HepG2 (cell line): ENCODE data around the gene PPP4C. TPM values are rescaled to one million over a fixed set of nuclear protein-coding genes. Genes with fewer than 3 reads are reported as not detected.

ENCODE experiments used
- ATAC-seq: fragments of 200-7000 bp; cut with Tn5 transposase; 3 replicates; pipeline ENCODE4 v1.9.1; 2020; ENCODE audit warnings: mild to moderate bottlenecking, moderate library complexity
- BruUV-seq: library from RNA; stranded (reverse); fragments of 400-500 nt; replicated peaks from 2 replicates; lab custom pipeline; 2021; lab: Mats Ljungman, UMichigan
- CTCF ChIA-PET: fragments of 300-600 bp; formaldehyde crosslinking; extraction: SDS; loops from one replicate; lab custom pipeline; 2021; ENCODE audit warnings: low total read pairs, inconsistent platforms, low intra/inter-chr PET ratio; lab: Yijun Ruan, JAX
- POLR2A ChIA-PET: fragments of 350-600 bp; sonication (Branson Sonifier 250); formaldehyde crosslinking; loops from one replicate; lab custom pipeline; 2020; ENCODE audit warnings: antibody characterized with exemption, inconsistent platforms; lab: Yijun Ruan, JAX
- DNase-seq: peaks from one replicate; pipeline ENCODE4 v3.0.0-alpha.2; 2015; ENCODE audit warnings: low spot score
- FAIRE-seq: peaks from 3 replicates; lab custom pipeline; 2011; peaks lifted over from hg19 to GRCh38; lab: Jason Lieb, UNC
- H2AFZ ChIP-seq: one replicate; pipeline ENCODE4 v1.6.1; 2011; ENCODE audit warnings: low read length, inconsistent platforms
- H3K27ac ChIP-seq: fragments of 300-600 bp; 3 replicates; pipeline ENCODE4 v1.8.0; 2011; ENCODE audit warnings: mixed run types, mild to moderate bottlenecking, mixed read lengths, low read length, inconsistent platforms; ENCODE audit not compliant: insufficient read depth; ENCODE audit errors: extremely low read length
- H3K27me3 ChIP-seq, 2 experiments: fragments of 200-600 bp in 1 of 2; 2 replicates in 1 of 2; 3 replicates in 1 of 2; pipeline versions ENCODE4 v1.6.0 to v1.8.0; 2011; ENCODE audit warnings: low read length in 2 of 2, mild to moderate bottlenecking in 2 of 2, moderate library complexity in 2 of 2, inconsistent platforms in 1 of 2; ENCODE audit not compliant: insufficient read depth in 2 of 2, control insufficient read depth in 1 of 2
- H3K36me3 ChIP-seq, 2 experiments: fragments of 200-600 bp in 1 of 2; replicated peaks in 1 of 2; 2 replicates in 1 of 2; 3 replicates in 1 of 2; pipeline versions ENCODE4 v1.5.1 to v1.8.0; 2011; ENCODE audit warnings: low read length in 2 of 2, inconsistent platforms in 1 of 2; ENCODE audit not compliant: insufficient read depth in 2 of 2, control insufficient read depth in 1 of 2
- H3K4me1 ChIP-seq: 2 replicates; pipeline ENCODE4 v1.5.1; 2012; ENCODE audit warnings: low read length, inconsistent platforms; ENCODE audit not compliant: insufficient read depth
- H3K4me2 ChIP-seq: 2 replicates; pipeline ENCODE4 v1.6.0; 2011; ENCODE audit warnings: low read depth, low read length, inconsistent platforms
- H3K4me3 ChIP-seq, 3 experiments: fragments of 200-600 bp in 1 of 3; sonication (generic), shearing (Covaris generic) in 1 of 3; replicated peaks in 1 of 3; 2 replicates each; pipeline ENCODE4 v1.5.1; 2011 to 2016; ENCODE audit warnings: low read length in 3 of 3, inconsistent platforms in 2 of 3, low read depth in 2 of 3, mild to moderate bottlenecking in 2 of 3, control low read depth in 1 of 3, mixed read lengths in 1 of 3; ENCODE audit not compliant: insufficient read depth in 1 of 3
- H3K79me2 ChIP-seq: one replicate; pipeline ENCODE4 v1.6.1; 2011; ENCODE audit warnings: low read length, inconsistent platforms; ENCODE audit not compliant: insufficient read depth
- H3K9ac ChIP-seq: 2 replicates; pipeline ENCODE4 v1.6.0; 2011; ENCODE audit warnings: mild to moderate bottlenecking, low read depth, low read length, inconsistent platforms; ENCODE audit not compliant: insufficient read depth
- H3K9me3 ChIP-seq: 2 replicates; pipeline ENCODE4 v1.5.1; 2012; ENCODE audit warnings: mild to moderate bottlenecking, low read length
- H4K20me1 ChIP-seq: 2 replicates; pipeline ENCODE4 v1.6.0; 2011; ENCODE audit warnings: inconsistent platforms, mild to moderate bottlenecking, low read length, moderate library complexity; ENCODE audit not compliant: insufficient read depth
- ATF1 ChIP-seq: IDR thresholded peaks from 2 replicates; pipeline ENCODE4 v1.6.1; 2016; ENCODE audit warnings: mild to moderate bottlenecking, control low read depth
- CC2D1A ChIP-seq: sonication (generic); formaldehyde crosslinking; IDR thresholded peaks from 2 replicates; pipeline ENCODE4 v1.8.1; 2023; ENCODE audit warnings: mild to moderate bottlenecking, missing genetic modification reagents
- CHD4 ChIP-seq: fragments of 200-600 bp; sonication (generic); IDR thresholded peaks from 2 replicates; pipeline ENCODE4 v1.7.0; 2017; ENCODE audit warnings: mild to moderate bottlenecking, low read length, borderline replicate concordance
- KLF12 ChIP-seq: sonication (generic); formaldehyde crosslinking; IDR thresholded peaks from 2 replicates; pipeline ENCODE4 v1.4.0; 2020; ENCODE audit warnings: missing genetic modification reagents, borderline replicate concordance
- NR2C2 ChIP-seq: sonication (generic); formaldehyde crosslinking; IDR thresholded peaks from 2 replicates; pipeline ENCODE4 v1.4.0; 2020; ENCODE audit warnings: missing genetic modification reagents, mild to moderate bottlenecking, moderate library complexity, borderline replicate concordance
- ZBTB49 ChIP-seq: sonication (generic); formaldehyde crosslinking; IDR thresholded peaks from 2 replicates; pipeline ENCODE4 v1.4.0; 2020; ENCODE audit warnings: missing genetic modification reagents, borderline replicate concordance
- ZFP90 ChIP-seq: sonication (generic); formaldehyde crosslinking; IDR thresholded peaks from 2 replicates; pipeline ENCODE4 v1.8.0; 2022; ENCODE audit warnings: missing genetic modification reagents, mild to moderate bottlenecking, inconsistent platforms, borderline replicate concordance
- ZMYM2 ChIP-seq: sonication (generic); formaldehyde crosslinking; IDR thresholded peaks from 2 replicates; pipeline ENCODE4 v1.8.0; 2022; ENCODE audit warnings: mild to moderate bottlenecking, missing genetic modification reagents
- ZNF17 ChIP-seq: sonication (generic); formaldehyde crosslinking; IDR thresholded peaks from 2 replicates; pipeline ENCODE4 v1.5.0; 2020; ENCODE audit warnings: mild to moderate bottlenecking, missing genetic modification reagents
- ZNF296 ChIP-seq: sonication (generic); formaldehyde crosslinking; conservative IDR thresholded peaks from 2 replicates; pipeline ENCODE4 v1.5.0; 2020; ENCODE audit warnings: mild to moderate bottlenecking, missing genetic modification reagents
- ZNF34 ChIP-seq: sonication (generic); formaldehyde crosslinking; IDR thresholded peaks from 2 replicates; pipeline ENCODE4 v1.4.0; 2020; ENCODE audit warnings: mild to moderate bottlenecking, missing genetic modification reagents, borderline replicate concordance
- ZNF691 ChIP-seq: sonication (generic); formaldehyde crosslinking; IDR thresholded peaks from 2 replicates; pipeline ENCODE4 v1.4.0; 2020; ENCODE audit warnings: missing genetic modification reagents, low read depth, mild to moderate bottlenecking, borderline replicate concordance
- ZNF780A ChIP-seq: sonication (generic); formaldehyde crosslinking; IDR thresholded peaks from 2 replicates; pipeline ENCODE4 v1.8.0; 2022; ENCODE audit warnings: mild to moderate bottlenecking, missing genetic modification reagents, moderate library complexity
- ZNF883 ChIP-seq: sonication (generic); formaldehyde crosslinking; IDR thresholded peaks from 2 replicates; pipeline ENCODE4 v1.5.1; 2020; ENCODE audit warnings: mild to moderate bottlenecking, missing genetic modification reagents; ENCODE audit errors: not compliant biosample characterization
- WGBS: methylation state at CpG from one replicate; pipeline ENCODE4 v1.1.6; 2017; ENCODE audit warnings: low lambda C conversion rate; 5-methylcytosine and 5-hydroxymethylcytosine counted together
- in situ Hi-C: cut with HindIII; loops from 2 replicates; pipeline ENCODE4 v1.10.0; 2017; ENCODE audit warnings: low pct_unique_long_range_greater_than_20kb; ENCODE audit not compliant: extremely low pct_ligation_motif_present
- intact Hi-C: fragments of 100-400 bp; cut with micrococcal nuclease; formaldehyde crosslinking; loops from one replicate; pipeline ENCODE4 v1.10.0; 2022; ENCODE audit not compliant: unreplicated experiment
- polyA plus RNA-seq, 8 experiments: library from polyadenylated mRNA; depleted of rRNA in 3 of 8; stranded (reverse) in 7 of 8; unstranded in 1 of 8; fragments of >200 nt; fragmentation: Illumina TruSeq in 4 of 8; extraction: Trizol in 4 of 8; gene quantifications; 2 replicates each; pipeline versions ENCODE4 v1.2.1 to v1.2.3, GENCODE V29; 2011 to 2016; ENCODE audit warnings: low read depth in 4 of 8, missing spikeins in 1 of 8, mixed read lengths in 1 of 8; ENCODE audit not compliant: insufficient read depth in 1 of 8
- total RNA-seq, 5 experiments: library from RNA; depleted of rRNA; stranded (reverse); fragments of >200 nt; fragmentation: Illumina TruSeq; extraction: Trizol; gene quantifications; 2 replicates each; pipeline ENCODE4 v1.2.3, GENCODE V29; 2016; ENCODE audit warnings: low read depth in 1 of 5
- TF ChIP-seq, protein P1 (sequence below): sonication (generic); formaldehyde crosslinking; IDR thresholded peaks from 2 replicates; pipeline ENCODE4 v1.5.1; 2020; ENCODE audit warnings: missing genetic modification reagents, mild to moderate bottlenecking, borderline replicate concordance
- TF ChIP-seq, protein P2 (sequence below): sonication (generic); formaldehyde crosslinking; IDR thresholded peaks from 2 replicates; pipeline ENCODE4 v1.5.1; 2020; ENCODE audit warnings: missing genetic modification reagents, mild to moderate bottlenecking, borderline replicate concordance

The PPP4C gene
- total and polyA plus RNA-seq, 2 of the 13 experiments (the other 11 are each of a cell fraction or from before 2014, with no cell fraction given): 176 to 220 TPM

- FAIRE-seq: peak; percentile 93
- intact Hi-C loops (loop anchor here (5.0 kb wide), 1 partner anchor 330 kb away; no protein-coding TSS in a partner anchor), in situ Hi-C loops (loop anchor here (10.0 kb wide), 1 partner anchor 337 kb away; no protein-coding TSS in a partner anchor)
- H3K4me3 ChIP-seq: no peak overlapping the region
- H3K27ac ChIP-seq: no peak overlapping the region
- CTCF ChIA-PET: interaction anchor here (1.1 to 2.7 kb wide), 3 partner anchors 21 to 332 kb away, joined by 4 to 11 read pairs (median 5); a partner anchor contains a TSS
- POLR2A ChIA-PET: interaction anchor here (1.0 to 1.7 kb wide), 9 partner anchors 22 to 387 kb away, joined by 3 to 6 read pairs (median 3); partner anchors contain the start of genes ALDOA, DOC2A, INO80E and KCTD13
- no peak overlapping the region for H3K9ac ChIP-seq
- DNase-seq: peak; percentile 82
- BruUV-seq: no TSS peak
- peaks cover 23% of the 10 kb centered on the region for H3K4me1 ChIP-seq
- peak; percentile 65 for ATAC-seq
- no peaks in the 10 kb centered on the region; the same call in 1 of the 2 replicates for H4K20me1 ChIP-seq
- peaks cover 11 to 51% of the 10 kb centered on the region in 2 experiments for H3K27me3 ChIP-seq
- H3K4me2 ChIP-seq: peak overlapping the region; percentile 33
- no peak overlapping the region for H2AFZ ChIP-seq
- no peaks in the 10 kb centered on the region for H3K9me3 ChIP-seq
- no peaks in the 10 kb centered on the region for H3K79me2 ChIP-seq
- no peaks in the 10 kb centered on the region for H3K36me3 ChIP-seq
- WGBS: 17% methylated on average over 12 of the region's 12 CpGs
- no peak for TF ChIP-seq ZBTB49 (CRISPR knock-in tag)
- TF ChIP-seq, protein P1, sequence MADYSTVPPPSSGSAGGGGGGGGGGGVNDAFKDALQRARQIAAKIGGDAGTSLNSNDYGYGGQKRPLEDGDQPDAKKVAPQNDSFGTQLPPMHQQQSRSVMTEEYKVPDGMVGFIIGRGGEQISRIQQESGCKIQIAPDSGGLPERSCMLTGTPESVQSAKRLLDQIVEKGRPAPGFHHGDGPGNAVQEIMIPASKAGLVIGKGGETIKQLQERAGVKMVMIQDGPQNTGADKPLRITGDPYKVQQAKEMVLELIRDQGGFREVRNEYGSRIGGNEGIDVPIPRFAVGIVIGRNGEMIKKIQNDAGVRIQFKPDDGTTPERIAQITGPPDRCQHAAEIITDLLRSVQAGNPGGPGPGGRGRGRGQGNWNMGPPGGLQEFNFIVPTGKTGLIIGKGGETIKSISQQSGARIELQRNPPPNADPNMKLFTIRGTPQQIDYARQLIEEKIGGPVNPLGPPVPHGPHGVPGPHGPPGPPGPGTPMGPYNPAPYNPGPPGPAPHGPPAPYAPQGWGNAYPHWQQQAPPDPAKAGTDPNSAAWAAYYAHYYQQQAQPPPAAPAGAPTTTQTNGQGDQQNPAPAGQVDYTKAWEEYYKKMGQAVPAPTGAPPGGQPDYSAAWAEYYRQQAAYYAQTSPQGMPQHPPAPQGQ (CRISPR knock-in tag): no peak
- no peak for TF ChIP-seq ATF1 (CRISPR knock-in tag)
- TF ChIP-seq ZMYM2: no peak
- TF ChIP-seq ZNF691 (CRISPR knock-in tag): peak; percentile 57; the same call in 1 of the 2 replicates
- no peak for TF ChIP-seq KLF12 (CRISPR knock-in tag)
- no peak for TF ChIP-seq ZNF780A
- no peak for TF ChIP-seq ZFP90 (CRISPR knock-in tag)
- TF ChIP-seq ZNF34 (CRISPR knock-in tag): no peak
- no peak for TF ChIP-seq ZNF17 (CRISPR knock-in tag)
- TF ChIP-seq ZNF296: no peak
- no peak for TF ChIP-seq NR2C2 (CRISPR knock-in tag)
- TF ChIP-seq CHD4: no peak
- TF ChIP-seq ZNF883 (CRISPR knock-in tag): no peak
- no peak for TF ChIP-seq CC2D1A (CRISPR knock-in tag)
- TF ChIP-seq, protein P2, sequence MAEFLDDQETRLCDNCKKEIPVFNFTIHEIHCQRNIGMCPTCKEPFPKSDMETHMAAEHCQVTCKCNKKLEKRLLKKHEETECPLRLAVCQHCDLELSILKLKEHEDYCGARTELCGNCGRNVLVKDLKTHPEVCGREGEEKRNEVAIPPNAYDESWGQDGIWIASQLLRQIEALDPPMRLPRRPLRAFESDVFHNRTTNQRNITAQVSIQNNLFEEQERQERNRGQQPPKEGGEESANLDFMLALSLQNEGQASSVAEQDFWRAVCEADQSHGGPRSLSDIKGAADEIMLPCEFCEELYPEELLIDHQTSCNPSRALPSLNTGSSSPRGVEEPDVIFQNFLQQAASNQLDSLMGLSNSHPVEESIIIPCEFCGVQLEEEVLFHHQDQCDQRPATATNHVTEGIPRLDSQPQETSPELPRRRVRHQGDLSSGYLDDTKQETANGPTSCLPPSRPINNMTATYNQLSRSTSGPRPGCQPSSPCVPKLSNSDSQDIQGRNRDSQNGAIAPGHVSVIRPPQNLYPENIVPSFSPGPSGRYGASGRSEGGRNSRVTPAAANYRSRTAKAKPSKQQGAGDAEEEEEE (CRISPR knock-in tag): no peak
Measured at GRCh38 chr16:30032083-30032819, 43.5 kb upstream of the PPP4C start.
